Activated naive CD4-positive, alpha-beta T cell treated with anti-CD3 and anti-CD28 coated beads for 36 hours (primary cell): ENCODE measurements around the gene NSA2. TPM values are rescaled to one million over a fixed set of nuclear protein-coding genes. Genes with fewer than 3 reads are reported as not detected.
A peak's percentile ranks its signal among the peaks of the same experiment; 100 is the strongest.
"Not testable (repeated sequence)": the region's sequence is repeated elsewhere in the genome, so short reads cannot be mapped to it uniquely, and the experiment has no call there.

Source experiments
- CTCF ChIA-PET: fragments of 350-600 bp; sonication (Branson Sonifier 250); formaldehyde crosslinking; loops from one replicate; lab custom pipeline; 2021; ENCODE audit warnings: antibody characterized with exemption; lab: Charles Lee
- DNase-seq: peaks from one replicate; pipeline ENCODE4 v3.0.0-alpha.2; 2020
- H3K27ac Mint-ChIP-seq: one replicate; pipeline ENCODE4 v1.8.0; 2021; ENCODE audit warnings: mild to moderate bottlenecking, mixed read lengths
- H3K27me3 Mint-ChIP-seq: one replicate; pipeline ENCODE4 v1.8.0; 2021; ENCODE audit warnings: low read depth, mixed read lengths
- H3K36me3 Mint-ChIP-seq: one replicate; pipeline ENCODE4 v1.8.0; 2021; ENCODE audit warnings: low read depth, mixed read lengths
- H3K4me1 Mint-ChIP-seq: one replicate; pipeline ENCODE4 v1.8.0; 2021; ENCODE audit warnings: low read depth, mixed read lengths
- H3K4me3 Mint-ChIP-seq: one replicate; pipeline ENCODE4 v1.8.0; 2021; ENCODE audit warnings: mild to moderate bottlenecking, moderate library complexity, mixed read lengths
- H3K9me3 Mint-ChIP-seq: one replicate; pipeline ENCODE4 v1.8.0; 2021; ENCODE audit warnings: mixed read lengths
- intact Hi-C: fragments of 100-400 bp; cut with micrococcal nuclease; formaldehyde crosslinking; loops from one replicate; pipeline ENCODE4 v1.15.1; 2023
- total RNA-seq, 2 experiments: library from RNA; stranded (reverse); gene quantifications; one replicate each; pipeline ENCODE4 v1.2.3, GENCODE V29; 2021

NSA2 gene
- total RNA-seq, 2 experiments from 2014 or later, result 119 to 121 TPM

- Mint-ChIP-seq H3K4me1 (peaks cover 45% of the 10 kb centered on the region), H3K9me3 (no peaks in the 10 kb centered on the region), H3K36me3 (peaks cover 22% of the 10 kb centered on the region), H3K27me3 (no peaks in the 10 kb centered on the region), H3K4me3 (peak overlapping the region; percentile 99), H3K27ac (peak overlapping the region; percentile 93)
- CTCF ChIA-PET, result interaction anchor here (0.6 to 1.2 kb wide), 2 partner anchors 19 to 911 kb away, joined by 3 read pairs; no protein-coding TSS in a partner anchor
- DNase-seq, result no peak
- intact Hi-C loops, result loop anchor here (2.0 to 5.0 kb wide), 8 partner anchors 82 to 1411 kb away; partner anchors contain the start of genes ANKRA2, BTF3, CERT1 and FAM169A
Measured at GRCh38 chr5:74766418-74766848, 616 bp upstream of the NSA2 start.

GRCh38 chr5:74767579-74767913 lies 497 bp downstream of the NSA2 start:
- peak; percentile 10 for DNase-seq
- peak overlapping the region; percentile 93 for H3K27ac Mint-ChIP-seq
- CTCF ChIA-PET, result interaction anchor here (1.0 kb wide), 1 partner anchor 11 kb away, joined by 3 read pairs; no protein-coding TSS in a partner anchor
- intact Hi-C loops, result loop anchor here (1.0 to 5.0 kb wide), 10 partner anchors 83 to 1410 kb away; partner anchors contain the start of genes ANKRA2, BTF3, CERT1 and FAM169A
- H3K36me3 Mint-ChIP-seq, result peaks cover 23% of the 10 kb centered on the region
- H3K4me1 Mint-ChIP-seq, result peaks cover 36% of the 10 kb centered on the region
- H3K27me3 Mint-ChIP-seq, result no peaks in the 10 kb centered on the region
- peak overlapping the region; percentile 99 for H3K4me3 Mint-ChIP-seq
- H3K9me3 Mint-ChIP-seq, result no peaks in the 10 kb centered on the region

GRCh38 chr5:74772359-74772758 lies 5.3 kb downstream of the NSA2 start:
- Mint-ChIP-seq H3K36me3 (peaks cover 22% of the 10 kb centered on the region), H3K27me3 (no peaks in the 10 kb centered on the region), H3K9me3 (no peaks in the 10 kb centered on the region), H3K27ac (peak overlapping the region; percentile 56), H3K4me1 (peaks cover 16% of the 10 kb centered on the region), H3K4me3 (no peak overlapping the region)
- CTCF ChIA-PET, result no interaction called here
- intact Hi-C loops, result no loop called here
- DNase-seq, result no peak

DNA sequence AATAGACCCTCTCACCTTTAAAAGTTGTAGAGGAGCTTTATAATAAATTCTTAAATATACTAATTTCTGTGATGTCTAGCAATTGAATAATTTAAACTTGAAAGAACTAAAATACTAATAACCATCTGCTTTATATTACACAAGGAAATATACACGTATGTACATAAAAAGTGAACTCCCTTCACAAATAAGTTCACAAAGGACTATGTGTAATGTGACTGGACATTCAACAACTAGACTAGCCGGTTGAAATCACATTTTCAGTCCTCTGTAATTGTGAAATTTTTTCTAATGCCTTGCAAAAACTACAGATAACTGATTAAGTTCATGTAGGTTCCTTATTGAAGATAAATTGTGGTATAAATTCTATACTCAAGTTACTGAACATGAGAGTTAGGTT lies 11.6 kb downstream of the NSA2 start:
- Mint-ChIP-seq H3K4me1 (no peaks in the 10 kb centered on the region), H3K27me3 (no peaks in the 10 kb centered on the region)
- CTCF ChIA-PET, result interaction anchor here (0.8 kb wide), 1 partner anchor 11 kb away, joined by 3 read pairs; the partner anchor contains the start of genes GFM2 and NSA2

DNA sequence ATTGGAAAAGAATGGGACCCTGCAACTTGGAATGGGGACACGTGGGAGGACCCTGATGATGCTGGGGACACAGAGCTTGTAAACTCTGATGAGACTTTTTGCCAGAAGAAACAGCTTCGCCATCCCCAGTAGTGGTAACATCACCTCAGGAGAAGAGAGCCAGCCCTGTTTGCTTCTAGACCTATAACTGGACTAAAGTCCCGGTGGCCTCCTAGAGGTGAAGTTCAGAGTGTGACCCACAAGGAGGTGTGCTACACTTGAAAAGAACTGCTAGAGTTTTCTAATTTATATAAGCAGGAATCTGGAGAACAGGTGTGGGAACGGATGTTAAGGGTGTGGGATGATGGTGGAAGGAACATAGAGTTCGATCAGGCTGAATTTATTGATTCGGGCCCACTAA lies 19.8 kb downstream of the NSA2 start:
- CTCF ChIA-PET, result interaction anchor here (0.6 to 1.5 kb wide), 2 partner anchors 72 to 132 kb away, joined by 3 to 5 read pairs; no protein-coding TSS in a partner anchor
- intact Hi-C loops, result no loop called here
- Mint-ChIP-seq H3K4me1 (no peaks in the 10 kb centered on the region), H3K27me3 (no peaks in the 10 kb centered on the region), H3K27ac (no peak overlapping the region), H3K4me3 (no peak overlapping the region), H3K36me3 (peaks cover 17% of the 10 kb centered on the region), H3K9me3 (no peaks in the 10 kb centered on the region)
- DNase-seq, result no peak

More for the DNA sequence above, 11.6 kb downstream of the NSA2 start:
- H3K4me3 Mint-ChIP-seq, result no peak overlapping the region
- H3K36me3 Mint-ChIP-seq, result peaks cover 7% of the 10 kb centered on the region
- H3K9me3 Mint-ChIP-seq, result no peaks in the 10 kb centered on the region
- DNase-seq, result no peak
- intact Hi-C loops, result no loop called here
- H3K27ac Mint-ChIP-seq, result no peak overlapping the region

DNA sequence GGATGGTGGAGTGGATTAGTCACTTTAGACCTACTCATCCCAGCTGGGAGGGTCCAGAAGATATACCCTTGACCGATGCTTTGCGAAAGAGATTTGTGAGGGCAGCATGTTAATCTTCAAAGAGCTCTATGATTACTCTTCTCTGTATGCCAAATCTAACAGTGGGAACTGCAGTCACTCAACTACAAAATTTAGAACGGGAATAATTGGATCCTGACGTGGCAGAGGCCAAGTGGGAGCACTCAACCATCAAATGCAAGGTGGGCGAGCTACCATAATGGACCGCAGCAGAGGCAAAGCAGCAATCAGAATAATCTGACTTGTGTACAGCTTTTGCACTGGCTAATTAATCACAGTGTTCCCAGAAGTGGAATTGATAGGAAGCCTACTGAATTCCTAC lies 20.4 kb downstream of the NSA2 start:
- Mint-ChIP-seq H3K9me3 (no peaks in the 10 kb centered on the region), H3K36me3 (peaks cover 18% of the 10 kb centered on the region), H3K27me3 (no peaks in the 10 kb centered on the region), H3K27ac (no peak overlapping the region), H3K4me3 (no peak overlapping the region), H3K4me1 (no peaks in the 10 kb centered on the region)
- intact Hi-C loops, result no loop called here
- CTCF ChIA-PET, result interaction anchor here (0.6 to 1.5 kb wide), 2 partner anchors 71 to 132 kb away, joined by 3 to 5 read pairs; no protein-coding TSS in a partner anchor
- DNase-seq, result no peak

GRCh38 chr5:74791669-74792068 lies 24.6 kb downstream of the NSA2 start:
- Mint-ChIP-seq H3K27ac (peak overlapping the region; percentile 11), H3K36me3 (peaks cover 24% of the 10 kb centered on the region)
- intact Hi-C loops, DNase-seq, CTCF ChIA-PET, H3K9me3 Mint-ChIP-seq, H3K4me3 Mint-ChIP-seq, H3K4me1 Mint-ChIP-seq, H3K27me3 Mint-ChIP-seq: not testable (repeated sequence)

- no peak for DNase-seq
- intact Hi-C loops, result no loop called here
- Mint-ChIP-seq H3K27me3 (no peaks in the 10 kb centered on the region), H3K9me3 (no peaks in the 10 kb centered on the region), H3K4me1 (no peaks in the 10 kb centered on the region), H3K36me3 (peaks cover 17% of the 10 kb centered on the region), H3K27ac (no peak overlapping the region), H3K4me3 (no peak overlapping the region)
- CTCF ChIA-PET, result no interaction called here
Measured at GRCh38 chr5:74798977-74799911, 32.2 kb downstream of the NSA2 start.

DNA sequence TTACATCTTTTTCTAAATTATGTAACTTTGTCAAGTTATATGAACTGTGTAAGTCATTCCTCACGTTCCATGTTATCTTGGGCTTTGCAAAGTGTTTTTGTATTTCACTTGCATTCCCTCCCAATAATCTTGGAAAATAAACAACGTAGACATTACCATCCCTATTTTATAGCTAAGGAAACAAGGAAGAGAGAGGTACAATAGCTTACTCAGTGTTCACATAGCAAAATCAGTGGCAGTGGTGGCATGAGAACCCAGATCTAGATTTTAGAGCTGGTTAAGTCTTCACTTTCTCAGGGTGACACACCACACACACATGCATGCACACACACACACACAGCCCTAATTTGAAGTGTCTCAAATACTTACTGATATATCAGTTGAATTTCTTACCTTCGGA lies 34.1 kb downstream of the NSA2 start:
- Mint-ChIP-seq H3K4me1 (no peaks in the 10 kb centered on the region), H3K36me3 (peaks cover 15% of the 10 kb centered on the region), H3K27me3 (no peaks in the 10 kb centered on the region), H3K4me3 (no peak overlapping the region), H3K9me3 (no peaks in the 10 kb centered on the region), H3K27ac (no peak overlapping the region)
- intact Hi-C loops, result no loop called here
- no peak for DNase-seq
- CTCF ChIA-PET, result no interaction called here

DNA sequence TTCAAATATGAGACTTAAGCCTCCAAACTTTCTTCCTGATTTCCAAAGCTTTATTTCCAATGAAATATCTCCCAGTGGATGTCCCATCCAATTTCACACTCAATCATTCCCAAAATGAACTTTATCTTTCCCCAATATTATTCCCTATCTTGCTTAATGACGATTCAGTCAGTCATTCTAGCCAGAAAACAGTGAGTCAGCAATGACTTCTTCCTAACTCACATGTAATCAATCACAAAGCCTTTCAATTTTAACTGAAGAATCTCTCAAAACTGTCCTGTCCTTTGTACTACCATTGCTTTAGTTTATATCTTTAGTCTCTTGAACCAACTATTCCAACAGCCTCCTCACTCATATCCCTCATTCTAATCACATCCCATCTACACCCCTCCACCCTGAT lies 34.9 kb downstream of the NSA2 start:
- CTCF ChIA-PET, result no interaction called here
- H3K27me3 Mint-ChIP-seq, result no peaks in the 10 kb centered on the region

GRCh38 chr5:74810915-74811314 lies 43.9 kb downstream of the NSA2 start:
- no peak overlapping the region for H3K27ac Mint-ChIP-seq
- H3K27me3 Mint-ChIP-seq, result no peaks in the 10 kb centered on the region
- H3K9me3 Mint-ChIP-seq, result no peaks in the 10 kb centered on the region
- peaks cover 3% of the 10 kb centered on the region for H3K4me1 Mint-ChIP-seq
- no peak for DNase-seq
- intact Hi-C loops, result no loop called here
- CTCF ChIA-PET, result no interaction called here
- H3K4me3 Mint-ChIP-seq, result no peak overlapping the region
- H3K36me3 Mint-ChIP-seq, result peaks cover 10% of the 10 kb centered on the region

More for the DNA sequence above, 34.9 kb downstream of the NSA2 start:
- no peak for DNase-seq
- Mint-ChIP-seq H3K4me1 (no peaks in the 10 kb centered on the region), H3K9me3 (no peaks in the 10 kb centered on the region), H3K4me3 (no peak overlapping the region), H3K36me3 (peaks cover 15% of the 10 kb centered on the region), H3K27ac (no peak overlapping the region)
- intact Hi-C loops, result no loop called here

GRCh38 chr5:74816875-74817274 lies 49.8 kb downstream of the NSA2 start:
- no peak overlapping the region for H3K27ac Mint-ChIP-seq
- no peaks in the 10 kb centered on the region for H3K9me3 Mint-ChIP-seq
- intact Hi-C loops, result no loop called here
- H3K36me3 Mint-ChIP-seq, result peaks cover 10% of the 10 kb centered on the region
- CTCF ChIA-PET, result no interaction called here
- H3K4me1 Mint-ChIP-seq, result peaks cover 17% of the 10 kb centered on the region
- DNase-seq, result no peak
- no peaks in the 10 kb centered on the region for H3K27me3 Mint-ChIP-seq
- H3K4me3 Mint-ChIP-seq, result no peak overlapping the region
